ENCODE data around the gene AAGAB.
A peak's percentile ranks its signal among the peaks of the same experiment; 100 is the strongest.
"Not testable (repeated sequence)": the region's sequence is repeated elsewhere in the genome, so short reads cannot be mapped to it uniquely, and the experiment has no call there.

The AAGAB gene, protein sequence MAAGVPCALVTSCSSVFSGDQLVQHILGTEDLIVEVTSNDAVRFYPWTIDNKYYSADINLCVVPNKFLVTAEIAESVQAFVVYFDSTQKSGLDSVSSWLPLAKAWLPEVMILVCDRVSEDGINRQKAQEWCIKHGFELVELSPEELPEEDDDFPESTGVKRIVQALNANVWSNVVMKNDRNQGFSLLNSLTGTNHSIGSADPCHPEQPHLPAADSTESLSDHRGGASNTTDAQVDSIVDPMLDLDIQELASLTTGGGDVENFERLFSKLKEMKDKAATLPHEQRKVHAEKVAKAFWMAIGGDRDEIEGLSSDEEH

GRCh38 chr15:67254238-67255175 lies at the start of gene AAGAB, which contains the start of gene IQCH:
Gene AAGAB, minus strand, starts transcription at chr15:67254661. Its CDS starts 30 bp downstream, at chr15:67254631.
Gene IQCH, plus strand, starts transcription at chr15:67254786. Its CDS starts 111 bp downstream, at chr15:67254897.
- DNase-seq = peak; percentile 92 to 97

DNA sequence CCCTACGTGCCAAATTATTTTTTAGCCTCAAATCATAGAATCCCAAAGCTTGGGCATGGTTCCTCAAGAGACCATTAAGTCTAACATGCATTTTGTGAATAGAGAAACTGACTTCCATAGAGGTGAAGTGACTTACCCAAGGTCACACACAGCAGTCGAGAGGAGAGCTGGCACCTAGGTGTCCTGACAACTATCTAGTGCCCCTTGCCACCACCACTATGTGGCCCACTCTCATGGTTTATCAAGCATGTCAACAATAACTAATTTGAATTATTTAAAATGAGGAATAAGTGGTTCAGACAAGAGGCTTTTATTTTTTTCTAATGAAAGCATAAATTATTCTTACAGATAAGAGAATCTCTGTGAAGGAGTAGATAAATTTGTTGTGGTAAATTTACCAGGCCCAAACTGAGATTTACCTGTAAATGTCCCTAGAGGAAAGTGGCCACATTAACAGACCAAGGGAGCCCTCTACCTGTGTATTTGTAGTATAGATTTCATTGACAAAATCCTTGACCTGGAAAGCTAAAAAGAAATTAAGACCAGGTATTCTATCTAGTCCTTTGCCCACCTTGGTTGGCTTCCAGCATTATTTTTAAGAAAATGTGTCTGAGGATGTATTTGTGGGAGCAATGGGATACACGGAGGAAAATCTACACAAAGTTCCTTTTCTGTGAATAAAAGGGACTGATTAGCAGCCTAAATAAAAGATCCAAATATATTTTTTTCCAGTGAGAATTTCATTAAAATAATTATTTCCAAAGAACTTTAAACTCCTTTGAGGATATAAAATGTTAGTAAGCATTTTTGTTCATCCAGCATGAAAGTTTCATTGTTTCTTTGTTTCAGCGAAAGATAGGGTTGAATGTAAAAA lies 49.3 kb upstream of the AAGAB start:
- DNase-seq = peak in 1 of 2 donors; percentile 16

GRCh38 chr15:67300266-67301025 lies 46.0 kb upstream of the AAGAB start:
- no peak for DNase-seq

GRCh38 chr15:67296684-67297083 lies 42.2 kb upstream of the AAGAB start:
- DNase-seq = no peak

DNA sequence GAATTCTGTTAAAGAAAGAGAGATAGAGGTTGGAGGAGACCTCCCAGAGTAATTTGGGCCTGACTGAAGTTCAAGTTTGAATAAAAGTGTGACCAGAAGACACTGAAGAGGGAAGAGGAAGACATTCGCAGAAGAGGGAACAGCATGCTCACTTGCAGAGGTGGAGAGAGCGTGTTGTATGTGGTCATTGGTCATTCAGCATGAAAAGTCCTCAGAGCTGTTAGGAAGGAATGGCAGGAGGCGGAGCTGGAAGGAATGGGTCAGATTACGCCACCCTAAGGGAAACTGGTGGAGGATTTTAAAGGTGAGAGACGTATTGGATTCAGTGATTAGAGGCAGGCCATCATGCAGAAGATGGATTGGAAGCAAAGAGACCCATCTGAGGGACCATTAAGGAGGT lies 41.7 kb upstream of the AAGAB start:
- peak in 1 of 2 donors; percentile 2 for DNase-seq

DNA sequence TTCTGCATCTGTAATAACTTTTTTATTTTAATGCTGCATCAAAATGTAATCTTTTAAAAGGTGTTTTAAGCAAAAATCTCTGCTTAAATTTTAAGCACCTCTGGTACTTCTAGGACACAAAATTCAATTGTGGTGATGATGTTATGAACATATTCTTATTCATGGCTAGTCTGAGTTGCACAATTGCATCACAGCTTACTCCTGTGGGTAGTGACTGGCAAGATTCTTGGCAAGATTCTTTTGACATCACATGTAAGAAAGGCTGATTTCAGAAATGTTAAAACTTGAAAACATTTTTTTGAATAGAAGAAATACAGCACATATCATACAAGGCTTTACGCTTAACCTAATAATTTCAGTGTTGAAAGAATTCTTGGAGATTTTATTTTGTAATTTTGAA lies 35.9 kb upstream of the AAGAB start:
- no peak for DNase-seq

GRCh38 chr15:67286400-67286799 lies 31.9 kb upstream of the AAGAB start:
- DNase-seq = peak in 1 of 2 donors; percentile 23

DNA sequence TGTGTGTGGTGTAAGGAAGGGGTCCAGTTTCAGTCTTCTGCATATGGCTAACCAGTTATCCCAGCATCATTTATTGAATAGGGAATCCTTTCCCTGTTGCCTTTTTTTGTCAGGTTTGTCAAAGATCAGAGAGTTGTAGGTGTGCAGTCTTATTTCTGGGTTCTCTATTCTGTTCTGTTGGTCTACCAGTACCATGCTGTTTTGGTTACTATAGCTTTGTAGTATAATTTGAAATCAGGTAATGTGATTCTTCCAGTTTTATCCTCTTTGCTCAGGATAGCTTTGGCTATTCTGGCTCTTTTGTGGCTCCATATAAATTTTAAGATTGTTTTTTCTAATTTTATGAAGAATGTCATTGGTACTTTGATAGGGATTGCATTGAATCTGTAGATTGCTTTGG lies 31.2 kb upstream of the AAGAB start:
- DNase-seq = not testable (repeated sequence)

DNA sequence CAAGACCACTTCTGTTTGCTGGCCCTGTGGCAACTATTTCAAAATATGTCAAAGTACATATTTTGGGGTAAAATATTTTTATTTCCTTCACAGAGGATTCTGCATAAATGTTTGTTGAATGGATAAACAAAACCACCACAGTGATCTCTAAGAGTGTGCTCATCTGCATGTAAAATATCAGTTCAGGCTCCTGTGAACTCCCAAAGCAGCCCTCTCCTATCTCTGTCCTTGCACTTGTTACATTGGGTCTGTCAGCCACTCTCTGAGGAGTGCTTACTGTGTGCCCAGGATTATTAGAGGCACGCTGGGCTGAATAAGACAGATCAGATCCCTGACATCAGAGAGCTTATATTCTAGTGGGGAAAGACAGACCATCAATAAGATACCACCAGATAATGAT lies 27.3 kb upstream of the AAGAB start:
- no peak for DNase-seq

DNA sequence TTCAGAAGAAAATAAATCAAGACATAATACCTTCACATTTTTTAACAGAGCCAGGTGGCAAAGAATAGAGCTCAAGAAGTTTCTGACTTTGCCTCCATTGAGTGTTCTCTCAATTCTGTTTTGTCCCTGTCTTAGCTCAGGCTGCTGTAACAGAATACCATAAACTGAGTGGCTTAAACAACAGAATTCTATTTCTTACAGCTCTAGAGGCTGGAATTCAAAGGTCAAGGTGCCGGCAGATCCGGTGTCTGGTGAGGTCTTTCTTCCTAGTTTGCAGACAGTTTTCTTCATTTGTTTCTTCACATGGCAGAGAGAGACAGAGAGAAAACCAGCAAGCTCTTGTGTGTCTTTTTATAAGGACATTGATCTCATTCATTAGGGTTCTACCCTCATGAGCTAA lies 25.8 kb upstream of the AAGAB start:
- DNase-seq = no peak

DNA sequence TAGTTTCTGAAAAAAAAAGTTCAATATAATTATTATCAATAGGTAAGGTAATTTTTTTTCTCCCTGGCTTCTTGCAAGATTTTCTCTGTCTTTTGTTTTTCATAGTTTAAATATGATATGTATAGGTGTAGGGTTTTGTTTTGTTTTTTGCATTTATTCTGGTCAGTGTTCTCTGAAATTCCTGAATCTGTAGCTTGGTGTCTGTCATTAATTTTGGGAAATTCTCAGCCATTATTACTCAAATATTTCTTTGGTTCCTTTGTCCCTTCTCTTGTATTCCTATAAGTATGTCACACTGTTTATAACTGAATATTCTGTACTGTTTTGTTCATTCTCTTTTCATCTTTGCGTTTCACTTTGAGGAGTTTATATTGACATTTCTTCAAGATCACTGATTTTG lies 22.2 kb upstream of the AAGAB start:
- DNase-seq = no peak

- no peak for DNase-seq
Measured at GRCh38 chr15:67274236-67274635, 19.8 kb upstream of the AAGAB start.

GRCh38 chr15:67267951-67268941 lies 13.8 kb upstream of the AAGAB start:
- DNase-seq = no peak

DNA sequence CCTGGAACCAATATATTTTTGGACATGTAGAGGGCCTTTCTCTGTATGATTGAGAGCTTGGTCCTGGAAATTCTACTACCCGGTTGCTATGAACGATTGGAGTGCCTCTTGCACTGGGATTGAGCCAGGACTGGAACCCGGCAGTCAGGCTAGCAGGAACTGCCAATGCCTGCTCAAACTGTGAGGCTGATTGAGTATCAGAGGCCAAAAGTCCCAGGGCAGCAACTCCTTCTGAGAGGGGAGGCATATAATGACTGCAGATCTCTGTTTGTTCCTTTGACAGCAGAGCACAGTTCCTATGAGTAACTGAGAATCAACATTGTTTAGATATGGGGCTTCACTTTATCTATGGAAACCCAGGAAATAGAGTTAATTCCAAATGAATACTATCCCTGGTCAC lies 13.0 kb upstream of the AAGAB start:
- DNase-seq = no peak

DNA sequence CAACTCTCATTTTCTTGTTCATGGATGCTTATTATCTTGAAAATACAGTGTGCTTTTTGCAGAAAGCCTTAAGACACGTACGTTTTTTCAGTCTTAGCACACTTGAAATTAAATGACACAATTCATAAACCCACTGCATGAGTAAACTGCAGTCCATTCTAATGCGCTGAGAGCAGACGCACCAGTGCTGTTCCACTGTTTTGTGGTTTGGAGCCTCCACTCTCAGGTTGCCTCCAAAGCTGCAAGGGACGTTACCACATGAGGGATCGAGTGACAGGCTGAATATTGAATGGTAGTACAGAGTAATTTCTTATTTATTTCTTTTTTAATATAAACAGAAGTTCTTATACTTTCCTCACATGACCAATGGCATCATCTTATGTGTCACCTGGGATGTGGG lies 12.4 kb upstream of the AAGAB start:
- DNase-seq = no peak

DNA sequence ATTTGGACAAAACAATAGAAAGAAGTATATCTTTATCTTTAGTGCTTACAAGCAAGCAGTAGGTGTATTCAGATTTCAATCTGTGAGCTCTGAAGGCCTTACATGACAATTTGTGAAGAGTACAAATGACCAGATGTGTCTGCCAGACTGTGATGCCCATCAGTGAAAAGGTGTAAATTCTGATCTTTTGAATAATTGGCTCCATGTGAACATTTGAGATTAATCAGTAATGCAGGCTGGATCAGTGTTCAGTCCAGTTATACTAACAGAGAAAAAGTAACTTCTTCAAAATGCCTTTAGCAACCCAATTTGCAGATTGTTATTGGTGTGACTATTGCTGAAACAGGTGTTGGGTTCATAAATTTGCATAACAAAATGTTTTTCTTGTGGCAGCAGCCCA lies 5.3 kb upstream of the AAGAB start:
- DNase-seq = no peak

DNA sequence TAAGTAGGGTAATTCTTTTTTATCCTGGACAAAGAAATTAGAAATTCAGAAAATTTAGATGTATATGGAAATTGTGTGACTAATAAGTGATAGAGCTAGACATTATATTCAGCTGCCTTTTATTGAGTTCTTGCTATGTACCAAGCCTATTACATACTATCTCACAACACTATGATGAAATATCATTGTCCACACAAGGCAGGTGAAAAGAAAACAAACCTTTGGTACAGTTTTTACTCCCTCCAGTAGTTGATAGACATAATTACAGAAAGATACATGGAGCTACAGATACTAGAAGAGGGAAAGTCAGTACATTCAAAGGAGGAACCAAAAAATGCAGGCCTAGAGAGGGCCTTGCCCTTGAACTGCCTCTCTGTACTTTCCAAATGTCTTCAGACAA lies 4.9 kb upstream of the AAGAB start:
- DNase-seq = no peak

GRCh38 chr15:67258412-67258811 lies 4.0 kb upstream of the AAGAB start:
- DNase-seq = not testable (repeated sequence)

GRCh38 chr15:67256051-67256450 lies 1.6 kb upstream of the AAGAB start:
- DNase-seq = no peak

- DNase-seq = peak in 1 of 2 donors; percentile 15
Measured at GRCh38 chr15:67253549-67254237, 768 bp downstream of the AAGAB start.

Measured in inflammatory macrophage treated with lipopolysaccharide for 1 hour (primary cell).